Activated naive CD8-positive, alpha-beta T cell treated with anti-CD3 and anti-CD28 coated beads, Interleukin-2, amount 50 U/mL, for 24 hours (primary cell): ENCODE measurements around the gene PPM1F.

Experiments
- ATAC-seq: fragments of 150-1000 bp; cut with Tn5 transposase; one replicate; pipeline ENCODE4 v1.10.0; 2021
- DNase-seq: peaks from one replicate; pipeline ENCODE4 v3.0.0; 2021
- H3K27ac Mint-ChIP-seq: one replicate; pipeline ENCODE4 v1.8.0; 2021; ENCODE audit warnings: mild to moderate bottlenecking, mixed read lengths
- H3K27me3 Mint-ChIP-seq: one replicate; pipeline ENCODE4 v1.8.0; 2021; ENCODE audit warnings: mixed read lengths
- H3K36me3 Mint-ChIP-seq: one replicate; pipeline ENCODE4 v1.8.0; 2021; ENCODE audit warnings: low read depth, mixed read lengths
- H3K4me1 Mint-ChIP-seq: one replicate; pipeline ENCODE4 v1.8.0; 2021; ENCODE audit warnings: mixed read lengths
- H3K4me3 Mint-ChIP-seq: one replicate; pipeline ENCODE4 v1.8.0; 2021; ENCODE audit warnings: mild to moderate bottlenecking, moderate library complexity, mixed read lengths
- H3K9me3 Mint-ChIP-seq: one replicate; pipeline ENCODE4 v1.8.0; 2021; ENCODE audit warnings: mixed read lengths

PPM1F gene

DNA sequence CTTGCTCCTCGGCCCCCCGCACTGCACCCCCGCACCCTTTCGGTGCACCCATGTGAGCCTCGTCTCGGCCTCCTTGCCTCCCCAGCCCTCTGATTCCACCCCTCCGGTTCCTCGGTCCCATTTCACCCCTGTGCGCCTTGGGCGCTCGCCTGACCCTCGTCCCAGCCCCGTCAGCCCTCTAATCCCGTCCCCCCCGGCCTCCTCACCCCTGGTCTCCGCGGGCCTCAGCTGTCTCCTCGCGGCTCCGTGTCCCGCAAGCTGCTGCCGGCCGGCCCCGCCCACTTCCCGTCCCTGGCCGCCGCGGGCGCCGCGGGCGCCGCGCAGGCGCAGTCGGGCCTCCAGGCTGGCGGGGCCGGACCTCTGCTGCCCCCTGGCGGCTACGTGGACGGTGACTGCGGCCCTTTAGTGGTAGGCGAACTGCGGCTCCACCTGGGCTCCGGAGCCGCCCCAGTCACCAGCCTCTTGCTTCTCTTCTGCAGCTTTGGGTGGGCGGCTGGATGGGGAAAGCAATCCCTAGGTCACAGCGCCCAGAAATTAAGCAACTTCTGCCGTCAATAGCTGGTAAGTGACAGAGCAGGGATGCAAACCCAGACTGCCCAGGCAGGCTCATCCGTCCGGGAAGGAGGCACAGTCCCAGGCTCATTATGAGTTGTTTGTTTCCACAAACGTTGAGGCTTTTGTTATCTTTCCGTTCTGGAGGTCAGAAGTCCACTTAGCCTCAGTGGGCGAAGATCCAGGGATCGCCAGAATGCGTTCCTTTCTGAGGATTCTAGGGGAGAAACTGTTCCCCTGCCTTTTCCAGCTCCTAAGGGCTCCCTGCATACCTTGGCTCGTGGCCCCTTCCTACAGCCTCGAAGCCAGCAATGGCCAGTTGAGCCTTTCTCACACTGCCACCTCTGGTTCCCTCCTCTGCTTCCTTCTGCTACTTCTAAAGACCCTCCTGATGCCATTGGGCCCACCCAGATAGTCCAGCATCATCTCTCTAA, at the start of gene PPM1F:
PPM1F (minus strand) TSS at position 263 of the 986 bp plus-strand sequence. CDS start 6,800 bp downstream, outside the sequence.
- H3K9me3 Mint-ChIP-seq, result no peaks in the 10 kb centered on the region
- peak within 1 kb of the TSS; percentile 79 for H3K4me3 Mint-ChIP-seq
- H3K27me3 Mint-ChIP-seq, result no peaks in the 10 kb centered on the region
- DNase-seq, result peak; percentile 93
- H3K36me3 Mint-ChIP-seq, result peaks cover 5% of the 10 kb centered on the region
- peak; percentile 89 for ATAC-seq
- peaks cover 13% of the 10 kb centered on the region for H3K4me1 Mint-ChIP-seq
- peak within 1 kb of the TSS; percentile 46 for H3K27ac Mint-ChIP-seq

- Mint-ChIP-seq H3K9me3 (no peaks in the 10 kb centered on the region), H3K36me3 (no peaks in the 10 kb centered on the region), H3K27ac (no peak overlapping the region), H3K27me3 (peaks cover 3% of the 10 kb centered on the region), H3K4me1 (no peaks in the 10 kb centered on the region), H3K4me3 (no peak overlapping the region)
- DNase-seq (no peak), ATAC-seq (no peak)
Measured at GRCh38 chr22:22001664-22002525, 49.2 kb upstream of the PPM1F start.

DNA sequence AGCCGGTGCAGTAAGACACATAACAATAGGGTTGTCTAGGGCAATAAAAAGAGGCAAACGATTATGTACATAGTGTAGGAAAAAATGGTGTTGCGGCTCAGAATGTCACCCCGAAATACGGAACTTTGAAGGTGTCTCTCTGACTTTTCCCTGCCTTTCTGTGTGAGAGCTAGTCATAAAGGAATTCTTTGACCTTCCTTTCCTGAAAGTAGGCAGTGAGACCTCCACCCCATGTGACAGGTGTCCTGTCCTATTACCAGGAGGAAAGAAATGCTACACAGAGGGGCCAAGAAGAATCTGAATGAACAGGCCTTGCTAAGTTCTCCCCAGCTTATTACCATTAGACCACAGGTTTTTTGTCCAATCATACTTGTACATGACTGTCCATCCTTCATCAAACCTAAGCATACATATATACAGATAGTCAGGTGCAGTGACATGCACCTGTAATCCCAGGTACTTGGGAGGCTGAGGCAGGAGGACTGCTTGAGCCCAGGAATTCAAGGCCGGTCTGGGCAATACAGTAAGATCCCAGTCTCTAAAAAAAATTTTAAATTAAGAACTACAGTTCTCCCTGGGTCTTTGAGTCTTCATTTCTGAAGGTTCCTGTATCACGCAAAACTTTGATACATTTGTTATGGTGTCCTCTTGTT, 46.1 kb upstream of the PPM1F start:
- no peaks in the 10 kb centered on the region for H3K4me1 Mint-ChIP-seq
- H3K9me3 Mint-ChIP-seq, result no peaks in the 10 kb centered on the region
- H3K27ac Mint-ChIP-seq, result no peak overlapping the region
- no peak for ATAC-seq
- H3K27me3 Mint-ChIP-seq, result peaks cover 7% of the 10 kb centered on the region
- H3K36me3 Mint-ChIP-seq, result no peaks in the 10 kb centered on the region
- no peak for DNase-seq
- no peak overlapping the region for H3K4me3 Mint-ChIP-seq

- Mint-ChIP-seq H3K4me3 (no peak overlapping the region), H3K4me1 (no peaks in the 10 kb centered on the region), H3K27ac (no peak overlapping the region), H3K9me3 (no peaks in the 10 kb centered on the region), H3K27me3 (peaks cover 7% of the 10 kb centered on the region), H3K36me3 (no peaks in the 10 kb centered on the region)
- ATAC-seq, result no peak
- DNase-seq, result no peak
Measured at GRCh38 chr22:21996175-21996720, 43.6 kb upstream of the PPM1F start.

DNA sequence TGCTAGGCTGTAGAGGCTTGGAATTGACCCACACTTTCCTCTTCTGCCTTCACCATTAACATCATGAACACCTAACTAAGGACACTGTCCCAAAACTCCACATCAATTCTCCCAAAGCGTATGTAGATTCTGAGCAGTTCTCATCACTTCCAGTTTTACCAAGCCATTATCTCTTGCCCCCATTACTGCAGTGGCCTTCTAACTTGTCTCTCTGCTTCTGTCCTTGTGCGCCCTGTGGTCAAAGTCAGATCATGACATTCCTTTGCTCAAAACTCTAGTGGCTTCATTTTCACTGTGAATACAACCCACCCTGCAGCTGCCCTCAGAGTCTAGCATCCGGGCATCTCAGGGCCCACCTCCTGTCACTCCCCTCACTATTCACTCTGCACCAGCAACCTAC, 43.0 kb upstream of the PPM1F start:
- Mint-ChIP-seq H3K4me1 (no peaks in the 10 kb centered on the region), H3K36me3 (no peaks in the 10 kb centered on the region)

DNA sequence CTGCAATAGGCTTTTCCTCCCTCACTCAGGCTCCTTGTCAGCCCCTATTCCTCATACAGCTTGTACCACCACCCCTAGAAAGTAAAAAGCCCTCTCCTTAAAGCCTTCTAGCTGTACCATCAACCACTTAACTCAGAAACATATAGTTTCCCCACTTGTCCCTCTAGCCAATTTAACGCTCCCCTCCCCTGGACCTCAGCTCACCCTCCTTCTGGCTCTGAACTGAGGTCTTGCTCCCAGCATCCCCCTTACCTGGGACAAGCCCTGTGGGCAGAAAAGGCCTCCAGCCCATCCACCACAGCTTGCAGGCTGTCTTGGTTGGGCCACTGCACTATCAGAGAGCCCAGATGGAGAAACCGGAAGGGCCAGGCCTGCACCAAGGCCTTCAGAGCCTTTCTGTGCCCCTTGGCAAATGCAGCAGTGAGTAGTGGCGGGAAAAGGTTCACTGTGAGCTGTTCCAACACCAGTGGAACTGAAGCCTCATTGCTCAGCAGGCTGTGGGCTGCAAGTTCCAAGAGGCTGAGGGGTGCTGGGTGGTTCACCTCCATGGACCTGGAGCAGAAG, 42.3 kb upstream of the PPM1F start:
- H3K27ac Mint-ChIP-seq, result no peak overlapping the region

More for the DNA sequence above, 43.0 kb upstream of the PPM1F start:
- H3K4me3 Mint-ChIP-seq, result no peak overlapping the region
- H3K9me3 Mint-ChIP-seq, result no peaks in the 10 kb centered on the region
- H3K27me3 Mint-ChIP-seq, result peaks cover 7% of the 10 kb centered on the region
- ATAC-seq (no peak), DNase-seq (no peak)
- H3K27ac Mint-ChIP-seq, result no peak overlapping the region

DNA sequence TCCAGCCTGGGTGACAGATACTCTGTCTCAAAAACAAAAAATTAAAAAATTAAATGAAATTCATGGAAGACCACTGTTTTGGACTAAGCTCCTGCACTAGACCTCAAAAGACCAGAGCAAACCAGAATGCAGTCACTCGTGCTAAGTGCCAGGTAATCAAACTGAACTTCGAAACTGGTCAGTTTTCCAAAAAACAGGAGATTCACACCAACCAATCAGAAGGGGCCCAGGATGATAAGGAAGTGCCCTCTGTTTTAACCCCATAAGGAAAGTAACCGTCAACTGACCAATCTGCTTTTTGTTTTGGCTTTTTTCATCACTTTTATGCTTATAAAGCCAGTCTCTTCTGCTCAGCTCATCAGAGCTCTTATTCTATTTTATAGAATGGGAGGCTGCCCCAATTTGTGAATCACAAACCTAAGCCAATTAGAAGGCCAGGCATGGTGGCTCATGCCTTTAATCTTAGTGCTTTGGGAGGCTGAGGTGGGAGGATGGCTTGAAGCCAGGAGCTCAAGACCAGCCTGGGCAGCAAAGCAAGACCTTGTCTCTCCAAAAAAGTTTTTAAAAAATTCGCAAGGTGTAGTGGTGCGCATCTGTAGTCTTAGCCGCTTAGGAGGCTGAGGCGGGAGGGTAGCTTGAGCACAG, 40.1 kb upstream of the PPM1F start:
- ATAC-seq (no peak), DNase-seq (no peak)
- peaks cover 3% of the 10 kb centered on the region for H3K27me3 Mint-ChIP-seq
- H3K36me3 Mint-ChIP-seq, result no peaks in the 10 kb centered on the region
- H3K27ac Mint-ChIP-seq, result no peak overlapping the region
- no peaks in the 10 kb centered on the region for H3K9me3 Mint-ChIP-seq
- no peaks in the 10 kb centered on the region for H3K4me1 Mint-ChIP-seq
- H3K4me3 Mint-ChIP-seq, result no peak overlapping the region

More for the DNA sequence above, 42.3 kb upstream of the PPM1F start:
- DNase-seq (no peak), ATAC-seq (no peak)
- H3K27me3 Mint-ChIP-seq, result peaks cover 7% of the 10 kb centered on the region
- no peaks in the 10 kb centered on the region for H3K4me1 Mint-ChIP-seq
- H3K36me3 Mint-ChIP-seq, result no peaks in the 10 kb centered on the region
- no peaks in the 10 kb centered on the region for H3K9me3 Mint-ChIP-seq
- H3K4me3 Mint-ChIP-seq, result no peak overlapping the region

- H3K9me3 Mint-ChIP-seq, result no peaks in the 10 kb centered on the region
- no peak for ATAC-seq
- no peak for DNase-seq
- no peak overlapping the region for H3K4me3 Mint-ChIP-seq
- no peaks in the 10 kb centered on the region for H3K36me3 Mint-ChIP-seq
- H3K27ac Mint-ChIP-seq, result no peak overlapping the region
- no peaks in the 10 kb centered on the region for H3K4me1 Mint-ChIP-seq
- peaks cover 3% of the 10 kb centered on the region for H3K27me3 Mint-ChIP-seq
Measured at GRCh38 chr22:21991774-21992173, 39.1 kb upstream of the PPM1F start.

- Mint-ChIP-seq H3K27me3 (peaks cover 3% of the 10 kb centered on the region), H3K4me3 (no peak overlapping the region), H3K9me3 (no peaks in the 10 kb centered on the region), H3K4me1 (no peaks in the 10 kb centered on the region), H3K36me3 (no peaks in the 10 kb centered on the region), H3K27ac (no peak overlapping the region)
- DNase-seq (no peak), ATAC-seq (no peak)
Measured at GRCh38 chr22:21991304-21991596, 38.6 kb upstream of the PPM1F start.

DNA sequence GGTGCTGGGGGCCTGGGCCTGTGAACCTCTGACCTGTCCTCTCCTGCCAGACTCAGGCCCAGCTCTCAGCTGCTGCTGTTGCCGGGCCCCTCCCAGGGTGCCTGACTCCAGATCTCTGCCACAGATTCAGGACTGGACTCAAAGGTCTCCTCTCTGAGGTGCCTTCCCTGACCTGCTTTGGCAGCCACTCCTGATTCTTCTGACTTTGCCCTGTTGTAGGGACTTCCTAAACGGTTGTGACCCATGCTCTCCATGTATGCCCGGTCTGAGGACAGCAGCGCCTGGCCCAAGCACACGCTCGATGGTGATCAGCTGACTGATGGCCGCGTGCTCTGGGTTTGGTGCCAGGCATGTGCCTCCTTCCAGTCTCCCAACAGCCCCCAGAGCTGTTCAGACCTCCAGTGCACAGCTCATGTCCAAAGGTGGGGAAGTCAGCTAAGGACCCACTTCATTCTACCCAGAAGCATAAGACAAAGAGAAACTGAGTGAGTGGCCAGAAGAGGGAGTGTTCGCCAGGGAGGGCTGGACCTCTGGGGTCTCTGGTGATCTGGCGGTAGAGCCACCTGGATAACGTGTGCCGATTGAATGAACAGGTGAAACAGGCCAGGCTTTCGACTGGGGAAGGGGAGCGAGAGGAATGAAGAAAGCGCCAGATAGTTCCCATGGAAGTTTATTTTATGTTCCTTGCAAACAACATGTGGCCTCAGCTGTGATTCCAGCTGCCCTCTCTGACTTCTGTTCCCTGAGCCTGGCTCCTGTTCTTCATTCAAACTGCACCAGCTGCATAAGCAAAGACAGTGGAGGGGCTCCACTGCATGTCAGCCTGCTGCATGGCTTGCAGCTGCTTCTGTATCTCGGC, 38.0 kb upstream of the PPM1F start:
- no peaks in the 10 kb centered on the region for H3K27me3 Mint-ChIP-seq
- DNase-seq, result no peak
- H3K27ac Mint-ChIP-seq, result no peak overlapping the region

DNA sequence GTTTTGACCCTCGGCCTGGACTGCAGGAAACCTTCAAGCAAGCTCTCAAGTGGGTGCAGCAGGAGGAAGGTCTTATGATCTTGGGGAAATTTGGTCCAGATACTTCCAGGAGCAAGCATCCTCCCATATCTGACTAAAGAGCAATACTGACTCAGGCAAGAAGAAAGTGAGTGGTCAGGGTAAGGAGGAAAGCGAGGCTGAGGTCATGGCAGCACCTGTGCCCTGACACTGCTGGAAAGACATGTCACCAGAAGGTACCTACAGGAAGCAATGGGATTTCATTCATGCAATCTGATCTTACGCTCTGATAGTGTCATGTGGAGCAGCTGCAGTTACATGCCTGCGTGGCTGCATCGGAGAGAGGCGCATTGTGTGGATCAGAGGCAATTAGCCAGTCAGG, 36.4 kb upstream of the PPM1F start:
- ATAC-seq, result no peak
- H3K9me3 Mint-ChIP-seq, result no peaks in the 10 kb centered on the region
- DNase-seq, result no peak
- H3K27me3 Mint-ChIP-seq, result no peaks in the 10 kb centered on the region
- H3K4me1 Mint-ChIP-seq, result no peaks in the 10 kb centered on the region
- no peaks in the 10 kb centered on the region for H3K36me3 Mint-ChIP-seq
- no peak overlapping the region for H3K27ac Mint-ChIP-seq
- H3K4me3 Mint-ChIP-seq, result no peak overlapping the region

More for the DNA sequence above, 38.0 kb upstream of the PPM1F start:
- H3K9me3 Mint-ChIP-seq, result no peaks in the 10 kb centered on the region
- H3K4me1 Mint-ChIP-seq, result no peaks in the 10 kb centered on the region
- ATAC-seq, result no peak
- no peaks in the 10 kb centered on the region for H3K36me3 Mint-ChIP-seq
- no peak overlapping the region for H3K4me3 Mint-ChIP-seq

- Mint-ChIP-seq H3K4me1 (peaks cover 20% of the 10 kb centered on the region), H3K27ac (no peak overlapping the region), H3K9me3 (no peaks in the 10 kb centered on the region), H3K27me3 (no peaks in the 10 kb centered on the region), H3K4me3 (no peak overlapping the region), H3K36me3 (no peaks in the 10 kb centered on the region)
- DNase-seq (no peak), ATAC-seq (no peak)
Measured at GRCh38 chr22:21985214-21985613, 32.6 kb upstream of the PPM1F start.

DNA sequence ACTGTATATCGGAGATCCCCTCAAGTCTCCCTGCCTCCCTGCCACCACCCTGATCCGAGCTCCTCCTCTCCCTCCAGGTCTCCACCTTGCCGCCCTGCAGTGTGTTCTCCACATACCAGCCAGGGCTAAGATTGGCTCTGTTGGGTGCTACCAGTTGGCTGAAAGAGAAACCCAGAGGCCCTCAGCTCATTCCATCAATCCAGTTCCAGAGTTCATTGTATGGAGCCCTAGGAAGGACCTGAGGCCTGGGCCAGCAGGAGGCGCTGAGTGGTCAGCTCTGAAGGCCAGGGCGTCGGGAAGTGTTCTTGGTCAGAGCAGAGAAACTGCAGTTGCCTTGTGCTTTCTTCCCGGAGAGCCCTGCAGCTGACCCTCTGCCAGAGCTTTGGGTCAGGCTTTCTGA, 32.1 kb upstream of the PPM1F start:
- H3K4me1 Mint-ChIP-seq, result peaks cover 20% of the 10 kb centered on the region
- H3K36me3 Mint-ChIP-seq, result no peaks in the 10 kb centered on the region
- H3K9me3 Mint-ChIP-seq, result no peaks in the 10 kb centered on the region
- no peak overlapping the region for H3K4me3 Mint-ChIP-seq
- H3K27ac Mint-ChIP-seq, result no peak overlapping the region
- ATAC-seq (no peak), DNase-seq (no peak)
- no peaks in the 10 kb centered on the region for H3K27me3 Mint-ChIP-seq
